ENCODE measurements around the gene PUDP.
"Not testable (repeated sequence)": the region's sequence is repeated elsewhere in the genome, so short reads cannot be mapped to it uniquely, and the experiment has no call there.

PUDP gene

DNA sequence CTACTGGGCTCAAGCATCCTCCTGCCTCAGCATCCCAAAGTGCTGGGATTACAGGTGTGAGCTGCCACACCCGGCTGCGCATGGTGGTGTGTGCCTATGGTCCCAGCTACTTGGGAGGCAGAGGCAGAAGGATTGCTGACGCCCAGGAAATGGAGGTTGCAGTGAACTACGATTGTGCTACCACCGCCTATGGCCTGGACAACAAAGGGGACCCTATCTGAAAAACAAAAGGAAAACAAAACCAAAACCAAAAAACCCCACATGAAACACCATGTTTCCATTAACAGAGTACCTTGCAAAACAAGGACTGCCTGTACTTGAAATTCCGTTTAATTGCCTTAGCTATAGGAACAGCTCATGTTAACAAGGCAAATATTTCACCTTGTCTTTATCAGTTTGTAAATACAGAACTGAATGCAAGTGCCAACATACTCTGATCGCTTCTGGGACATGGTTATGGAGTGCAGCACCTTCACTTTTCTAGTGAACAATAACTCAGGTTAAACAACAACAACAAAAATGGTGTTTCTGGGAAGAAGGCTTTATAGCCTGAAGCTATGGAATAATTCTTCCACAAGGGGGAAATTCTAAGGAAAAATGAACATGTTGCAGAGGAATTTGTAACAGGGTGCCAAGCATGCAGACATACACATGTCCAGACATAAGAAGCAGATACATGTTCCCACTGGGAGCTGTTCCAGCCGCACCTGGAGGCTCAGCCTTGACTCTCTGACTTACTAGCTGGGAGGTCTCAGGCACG lies 73.6 kb downstream of the PUDP start:
- no peak for DNase-seq (ENCODE audit: low read depth in 2 of 2)

DNA sequence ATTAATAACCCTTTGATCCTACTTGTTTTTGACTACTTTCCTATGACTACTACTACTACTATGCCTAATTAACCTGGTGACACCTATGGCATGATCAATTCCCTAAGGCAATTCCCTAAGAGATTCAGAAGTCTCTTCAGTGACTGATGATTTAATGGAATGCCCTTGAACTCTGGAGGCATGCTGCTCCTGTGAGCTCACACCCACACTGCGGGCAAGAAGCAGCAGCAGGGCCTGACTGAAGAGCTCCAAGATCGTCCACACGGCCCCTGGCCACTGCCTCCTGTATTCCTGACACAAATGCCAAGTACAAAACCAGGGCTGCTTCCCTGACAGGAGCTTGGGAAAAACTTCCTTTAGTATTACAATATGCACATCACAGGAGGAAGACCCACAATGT lies 74.6 kb downstream of the PUDP start:
- DNase-seq (ENCODE audit: low read depth in 2 of 2), result no peak

DNA sequence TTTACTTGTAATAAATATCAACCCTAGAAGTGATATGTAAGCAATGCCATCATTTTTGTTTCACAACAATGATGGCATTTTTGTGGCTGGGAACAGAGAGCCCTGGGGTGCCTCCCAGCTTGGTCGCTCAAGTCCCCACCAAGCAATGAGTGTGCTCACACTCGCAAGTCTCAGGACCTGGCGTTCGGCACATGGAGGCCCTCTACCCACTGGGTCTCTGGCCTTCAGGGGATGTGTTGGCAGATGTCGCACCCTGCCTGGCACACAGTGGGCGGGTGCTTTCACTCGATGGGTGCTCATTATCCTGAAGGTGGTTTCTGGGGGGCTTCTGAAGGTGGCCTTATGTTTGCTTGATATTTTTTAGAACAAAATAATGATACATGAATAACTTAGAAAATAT lies 75.1 kb downstream of the PUDP start:
- no peak for DNase-seq (ENCODE audit: low read depth in 2 of 2)

DNA sequence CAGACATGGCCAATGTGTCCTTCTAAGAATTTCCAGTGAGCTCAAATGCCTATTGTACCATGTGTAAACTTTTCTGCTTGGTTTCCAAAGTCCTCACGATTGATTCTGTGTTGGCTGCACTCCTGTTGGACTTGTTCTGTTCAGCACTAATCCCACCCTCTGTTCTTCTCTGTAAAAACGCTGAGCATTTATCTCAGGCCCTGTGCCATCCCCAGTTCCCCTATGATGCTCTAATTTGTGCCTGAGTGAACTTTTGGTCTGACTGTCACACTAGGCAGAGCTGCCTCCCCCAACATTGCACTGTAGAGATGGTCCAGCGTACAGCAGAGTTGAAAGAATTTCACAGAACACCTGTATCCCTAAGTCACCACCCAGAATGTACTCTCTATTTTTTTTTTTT lies 76.6 kb downstream of the PUDP start:
- no peak for DNase-seq (ENCODE audit: low read depth in 2 of 2)

DNA sequence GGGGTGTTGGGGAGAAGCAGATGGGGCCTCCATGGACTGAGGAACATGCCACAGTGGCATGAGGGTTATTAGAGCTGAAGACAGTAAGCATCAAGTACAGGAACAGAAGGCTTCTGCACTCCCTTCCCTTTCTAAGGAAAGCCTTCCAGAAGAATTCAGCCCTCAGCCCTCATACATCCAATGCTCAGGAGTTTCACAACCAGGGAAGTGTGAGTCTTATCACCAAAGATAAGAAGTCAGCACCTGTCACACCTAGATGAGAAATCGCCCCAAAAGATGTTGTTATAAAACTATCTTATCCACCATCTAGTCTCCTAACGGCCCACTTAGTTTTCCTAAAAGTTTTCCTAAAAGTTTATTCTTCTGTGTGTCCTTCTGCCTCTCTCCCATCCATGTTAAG lies 78.4 kb downstream of the PUDP start:
- DNase-seq (ENCODE audit: low read depth in 2 of 2), result no peak

DNA sequence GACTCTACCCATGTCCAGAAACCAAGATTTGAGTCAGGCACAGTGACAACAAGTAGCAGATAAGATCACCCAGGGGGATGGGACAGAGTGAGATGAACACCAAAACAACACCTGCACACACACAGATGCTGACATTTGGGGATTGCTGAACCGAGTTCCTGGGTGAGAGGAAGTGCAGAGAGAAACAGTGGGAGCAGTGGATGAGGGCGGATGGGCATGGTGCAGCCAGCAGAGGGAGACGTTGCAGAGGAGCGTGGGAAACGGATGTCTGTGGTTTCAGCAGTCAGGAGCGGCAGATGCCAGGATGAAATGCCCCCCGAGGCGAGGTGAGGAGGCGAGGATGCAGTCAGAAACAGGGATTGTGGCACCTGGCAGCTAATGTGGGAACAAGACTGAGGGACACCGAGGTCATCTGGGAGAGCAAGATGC lies 79.0 kb downstream of the PUDP start:
- DNase-seq (ENCODE audit: low read depth in 2 of 2), result no peak

DNA sequence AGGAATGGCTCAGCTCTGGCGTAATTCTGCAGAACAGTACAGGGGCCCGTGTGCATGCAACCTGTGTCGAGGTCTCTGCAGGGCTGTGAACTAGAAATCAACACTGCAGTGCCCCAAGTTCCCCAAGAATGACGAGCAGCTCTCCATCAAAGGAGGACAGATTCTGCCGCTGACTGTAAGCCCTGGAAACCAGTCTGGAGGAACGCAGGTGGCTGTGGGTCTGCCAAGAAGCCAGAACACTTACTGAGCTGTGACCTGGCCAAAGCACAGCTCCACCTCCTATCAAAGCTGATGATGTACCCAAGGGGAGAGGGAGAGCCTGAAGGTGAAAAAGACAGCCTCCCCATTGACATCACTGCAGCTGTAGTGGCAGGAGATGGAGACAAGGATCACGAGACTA lies 80.7 kb downstream of the PUDP start:
- DNase-seq (ENCODE audit: low read depth in 2 of 2), result no peak

DNA sequence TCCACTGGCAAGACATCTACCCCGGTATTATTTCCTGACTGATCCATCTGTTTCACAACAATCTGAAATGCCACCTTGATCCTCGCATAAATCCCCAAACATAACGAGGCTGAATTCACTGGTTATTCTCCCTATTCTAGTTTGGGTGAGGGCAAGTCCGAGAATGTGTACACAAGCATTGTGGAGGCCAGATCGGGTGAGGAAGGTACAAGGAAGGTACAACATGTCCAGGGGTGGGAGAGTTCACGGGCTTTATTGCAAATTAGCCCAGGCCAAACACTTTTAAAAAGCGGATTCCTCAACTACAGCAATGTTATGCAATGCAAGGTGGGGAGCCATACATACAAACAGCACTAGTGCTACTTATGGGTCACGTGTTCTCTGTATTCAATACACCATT lies 82.5 kb downstream of the PUDP start:
- no peak for DNase-seq (ENCODE audit: low read depth in 2 of 2)

DNA sequence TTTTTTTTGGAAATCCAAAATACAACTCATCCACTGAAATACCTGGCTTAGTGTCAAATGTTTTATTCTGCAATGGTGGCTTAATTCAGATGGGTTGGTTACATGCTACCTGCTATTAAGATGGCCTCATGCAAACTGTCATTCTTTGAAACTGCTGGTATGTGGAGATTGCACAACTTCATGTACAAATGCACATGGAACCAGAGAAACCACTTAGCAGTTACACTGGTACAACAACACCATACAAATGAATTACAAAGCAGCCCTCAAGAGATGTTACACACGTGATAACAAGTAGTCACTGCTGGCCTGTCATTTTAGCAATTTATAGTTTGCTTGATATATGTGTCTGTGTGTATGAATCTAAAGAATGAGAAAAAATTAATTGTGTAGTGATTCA lies 85.0 kb downstream of the PUDP start:
- no peak for DNase-seq (ENCODE audit: low read depth in 2 of 2)

DNA sequence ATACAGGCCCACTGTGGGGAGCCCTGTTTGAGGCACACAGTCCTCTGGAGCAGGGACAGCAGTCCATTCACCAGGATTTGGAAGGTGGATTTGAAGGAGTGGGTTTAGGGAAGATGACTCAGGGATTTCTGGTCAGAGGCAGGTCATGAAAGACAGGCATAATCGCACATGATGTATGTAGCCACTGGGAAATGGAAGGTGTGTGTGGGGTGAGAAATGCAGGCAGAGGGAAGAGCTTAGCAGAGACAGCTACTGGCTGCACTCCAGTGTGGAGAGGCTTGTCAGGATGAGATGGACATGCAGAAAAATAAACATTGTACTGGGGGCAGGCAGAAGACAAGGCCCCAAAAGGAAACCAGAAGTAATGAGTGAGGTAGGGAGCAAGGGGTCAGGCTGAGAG lies 85.7 kb downstream of the PUDP start:
- no peak for DNase-seq (ENCODE audit: low read depth in 2 of 2)

DNA sequence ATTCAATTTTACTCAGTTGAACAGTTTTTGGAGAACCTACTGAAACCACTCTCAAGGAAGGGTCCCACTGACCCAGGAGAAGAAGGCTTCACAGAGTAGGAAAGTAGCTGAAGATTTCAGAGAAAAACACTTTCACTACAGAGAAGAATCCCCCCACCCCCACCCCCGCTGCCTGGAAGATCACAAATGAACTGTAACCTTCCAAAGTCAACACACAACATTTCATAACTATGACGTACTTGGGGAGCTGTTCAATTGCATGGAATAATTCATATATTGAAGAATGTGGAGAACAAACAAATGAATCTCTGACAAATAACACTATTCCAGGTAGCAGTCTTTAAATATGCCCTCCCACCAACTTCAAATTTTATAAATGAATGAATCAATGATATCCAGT lies 86.5 kb downstream of the PUDP start:
- no peak for DNase-seq (ENCODE audit: low read depth in 2 of 2)

DNA sequence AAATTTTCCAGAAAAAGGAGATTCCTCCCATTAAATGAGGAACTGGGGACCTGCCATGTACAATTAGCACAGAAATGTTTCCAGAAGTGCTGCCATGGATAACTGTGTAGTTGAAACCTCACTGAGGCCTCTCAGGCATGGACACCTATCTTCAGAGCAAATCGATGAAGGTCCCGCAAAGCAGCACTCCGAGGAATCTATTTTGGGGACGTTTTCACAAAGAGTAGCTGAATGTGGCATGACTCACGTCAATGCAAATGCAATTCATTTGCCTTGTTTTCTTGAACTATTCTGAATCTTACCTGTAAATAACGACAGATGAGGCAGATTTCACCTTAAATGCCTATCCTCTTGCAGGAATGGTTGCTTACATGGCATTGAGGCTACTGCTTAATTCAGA lies 87.5 kb downstream of the PUDP start:
- no peak for DNase-seq (ENCODE audit: low read depth in 2 of 2)

DNA sequence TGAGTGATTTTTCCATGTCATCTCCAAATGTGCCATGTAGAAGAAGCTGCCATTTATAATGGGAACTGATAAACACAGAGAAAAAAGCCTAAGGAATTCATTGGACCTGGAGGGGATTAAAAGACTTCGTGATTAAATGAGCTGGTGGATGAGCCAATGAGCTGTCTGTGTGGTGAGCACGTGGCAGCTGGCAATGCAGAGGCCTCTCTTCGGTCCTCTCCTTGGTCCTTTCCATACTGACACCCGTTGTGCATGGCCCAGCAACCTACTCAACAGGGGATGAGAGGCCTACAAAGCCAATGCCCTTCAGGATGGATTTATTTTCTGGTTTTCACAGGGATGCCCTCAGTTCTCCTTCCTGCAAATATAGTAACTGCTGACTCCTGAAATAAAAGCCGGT lies 88.1 kb downstream of the PUDP start:
- DNase-seq (ENCODE audit: low read depth in 2 of 2), result no peak

DNA sequence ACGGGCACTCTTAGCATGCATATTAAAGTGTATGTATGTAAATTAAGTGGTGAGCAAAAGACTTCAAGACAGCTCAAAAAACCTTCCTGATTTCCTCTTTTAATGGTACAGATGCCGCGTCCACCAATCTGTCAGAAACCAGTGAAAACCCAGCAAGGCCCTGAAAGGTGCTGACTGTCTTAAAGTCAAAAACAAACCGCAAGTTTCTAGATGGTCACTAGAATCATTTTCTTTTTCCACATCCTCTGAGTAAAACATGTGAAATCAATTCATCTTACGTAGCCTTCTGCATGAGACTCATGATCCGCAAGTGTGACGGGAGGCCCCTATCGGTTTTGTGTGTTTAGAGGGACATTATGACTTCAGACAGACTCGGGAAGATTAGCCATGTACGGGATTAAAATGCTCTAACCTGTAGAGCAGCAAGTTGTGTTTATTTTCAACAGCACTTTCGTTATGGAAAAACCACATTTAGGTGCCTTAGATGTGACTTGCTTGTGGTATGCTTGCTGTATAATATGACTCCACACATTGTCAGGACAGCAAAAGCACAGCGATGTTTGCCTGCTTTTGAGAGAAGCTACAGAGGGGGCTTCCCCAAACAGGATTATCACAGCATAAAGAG lies 88.6 kb downstream of the PUDP start:
- DNase-seq (ENCODE audit: low read depth in 2 of 2), result no peak

DNA sequence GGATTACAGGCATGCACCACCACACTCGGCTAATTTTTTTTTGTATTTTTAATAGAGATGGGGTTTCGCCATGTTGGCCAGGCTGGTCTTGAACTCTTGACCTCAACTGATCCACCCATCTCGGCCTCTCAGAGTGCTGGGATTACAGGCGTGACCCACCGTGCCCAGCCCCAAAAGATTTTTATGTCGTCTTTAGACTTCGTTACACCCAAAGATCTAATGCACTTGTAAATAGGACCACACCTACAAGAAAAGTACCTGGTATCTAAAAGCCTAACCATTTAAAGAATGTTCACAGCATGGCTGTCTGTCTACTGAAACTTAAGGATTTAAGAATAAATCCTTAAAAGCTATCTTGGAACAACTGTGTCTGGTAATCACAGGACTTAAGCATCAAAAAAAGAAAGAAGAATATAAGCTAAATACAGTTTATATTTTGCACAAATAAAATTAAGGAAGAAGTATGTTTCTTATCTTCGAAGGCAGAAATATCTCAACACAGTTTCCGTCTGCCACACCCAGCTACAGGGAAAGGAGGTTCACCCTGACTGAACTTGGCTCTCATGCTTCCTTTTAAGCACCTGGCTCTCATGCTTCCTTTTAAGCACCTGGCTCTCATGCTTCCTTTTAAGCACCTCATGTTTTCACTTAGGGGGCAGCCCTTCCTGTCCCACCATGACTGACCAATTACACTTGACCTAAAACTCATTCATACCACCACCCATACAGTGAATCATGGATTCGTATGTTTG lies 92.4 kb downstream of the PUDP start:
- DNase-seq (ENCODE audit: low read depth in 2 of 2), result no peak

DNA sequence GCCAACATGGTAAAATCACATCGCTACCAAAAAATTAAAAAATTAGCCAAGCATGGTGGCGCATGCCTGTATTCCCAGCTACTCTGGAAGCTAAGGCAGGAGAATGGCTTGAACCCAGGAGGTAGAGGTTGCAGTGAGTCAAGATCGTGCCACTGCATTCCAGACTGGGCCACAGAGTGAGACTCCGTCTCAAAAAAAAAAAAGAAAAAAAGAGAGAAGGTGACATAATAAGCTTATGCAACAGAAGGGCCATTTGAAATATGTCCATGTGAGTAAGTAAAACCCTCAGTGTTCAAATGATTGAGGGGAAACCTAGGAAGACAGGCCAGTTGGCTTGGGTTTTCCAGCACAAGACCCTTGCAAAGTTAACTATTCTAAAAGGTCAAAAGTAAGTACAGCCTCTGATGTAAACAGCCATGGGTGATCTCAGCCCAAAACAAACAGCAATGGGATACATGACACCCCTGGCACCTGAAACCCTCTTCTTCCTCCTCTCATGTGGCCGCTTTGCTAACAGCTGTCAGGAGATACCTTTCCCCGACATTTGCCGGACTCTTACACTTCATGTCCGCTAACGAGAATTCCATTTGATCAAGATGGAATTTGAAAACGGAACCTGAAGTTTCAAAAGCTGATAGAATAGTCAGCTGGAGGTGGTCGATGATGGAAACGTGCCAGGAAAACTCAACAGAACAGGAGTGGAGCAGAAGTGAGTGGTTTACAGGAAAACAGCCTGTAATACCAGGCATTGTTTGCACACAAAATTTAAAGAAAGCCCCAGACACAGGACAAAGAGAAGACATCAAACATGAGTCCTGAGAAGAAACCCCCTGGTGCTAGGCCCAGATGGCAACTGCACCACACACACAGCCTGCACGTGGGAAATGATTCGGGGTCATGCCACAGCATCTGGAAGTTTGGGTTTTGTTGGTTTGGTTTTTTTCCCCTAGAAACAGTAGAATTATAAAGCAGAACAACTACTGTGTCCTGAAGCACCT lies 93.4 kb downstream of the PUDP start:
- DNase-seq (ENCODE audit: low read depth in 2 of 2), result no peak

DNA sequence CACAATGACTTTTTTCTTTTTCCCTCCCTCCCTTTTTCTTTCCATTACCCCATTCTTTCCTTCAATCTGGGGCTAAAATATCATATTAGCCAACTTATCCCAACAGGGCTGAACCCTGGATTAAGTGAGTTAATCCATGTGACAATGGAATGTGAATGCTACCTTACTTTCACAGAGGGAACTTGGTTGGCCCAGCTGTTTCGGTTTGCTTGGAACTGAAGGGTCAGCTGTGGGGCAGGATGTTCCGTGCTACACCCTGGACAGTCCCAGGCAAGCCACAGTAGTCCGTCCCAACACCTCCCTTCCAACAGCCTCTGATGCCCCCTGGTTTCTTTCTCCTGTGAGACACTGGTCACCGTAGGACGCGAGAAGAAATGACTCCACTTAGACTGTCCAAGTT lies 95.4 kb downstream of the PUDP start:
- DNase-seq (ENCODE audit: low read depth in 2 of 2), result no peak

DNA sequence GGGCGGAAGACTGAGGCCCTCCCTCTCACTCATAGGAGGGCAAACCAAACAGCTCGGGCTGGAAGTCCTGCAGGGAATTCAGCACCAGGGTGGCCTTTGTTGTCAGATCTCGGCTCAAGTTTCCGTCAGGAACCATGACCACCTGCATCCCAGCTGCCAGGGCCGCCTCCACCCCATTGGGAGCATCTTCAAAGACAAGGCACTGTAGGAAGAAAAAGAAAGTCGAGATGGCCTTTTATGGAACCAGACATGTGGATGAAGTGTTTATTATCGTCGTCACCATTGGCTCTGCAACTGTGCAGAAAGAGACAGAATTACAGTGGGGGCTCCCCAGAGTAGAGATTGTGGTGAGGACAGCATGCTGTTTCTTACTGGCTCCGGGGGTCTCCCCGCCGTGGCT lies 97.7 kb downstream of the PUDP start:
- no peak for DNase-seq (ENCODE audit: low read depth in 2 of 2)

DNA sequence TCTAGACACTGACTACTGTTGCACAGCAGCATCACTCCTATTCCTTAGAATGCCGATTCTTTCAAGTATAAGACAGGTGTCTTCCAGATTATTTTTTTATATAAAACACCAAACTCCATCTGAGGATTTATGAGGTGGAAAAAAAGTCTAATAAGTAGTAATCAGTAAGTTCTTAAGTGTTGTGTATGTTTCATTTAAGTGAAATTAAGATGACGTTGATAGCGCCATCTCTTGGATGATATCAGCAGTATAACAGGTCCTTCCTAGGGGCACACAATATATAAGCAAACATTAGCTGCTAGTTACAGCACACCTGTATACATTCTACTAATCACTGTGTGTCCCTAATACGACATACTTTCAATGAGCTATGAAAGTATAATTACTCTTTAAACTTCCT lies 100.0 kb downstream of the PUDP start:
- no peak for DNase-seq (ENCODE audit: low read depth in 2 of 2)

DNA sequence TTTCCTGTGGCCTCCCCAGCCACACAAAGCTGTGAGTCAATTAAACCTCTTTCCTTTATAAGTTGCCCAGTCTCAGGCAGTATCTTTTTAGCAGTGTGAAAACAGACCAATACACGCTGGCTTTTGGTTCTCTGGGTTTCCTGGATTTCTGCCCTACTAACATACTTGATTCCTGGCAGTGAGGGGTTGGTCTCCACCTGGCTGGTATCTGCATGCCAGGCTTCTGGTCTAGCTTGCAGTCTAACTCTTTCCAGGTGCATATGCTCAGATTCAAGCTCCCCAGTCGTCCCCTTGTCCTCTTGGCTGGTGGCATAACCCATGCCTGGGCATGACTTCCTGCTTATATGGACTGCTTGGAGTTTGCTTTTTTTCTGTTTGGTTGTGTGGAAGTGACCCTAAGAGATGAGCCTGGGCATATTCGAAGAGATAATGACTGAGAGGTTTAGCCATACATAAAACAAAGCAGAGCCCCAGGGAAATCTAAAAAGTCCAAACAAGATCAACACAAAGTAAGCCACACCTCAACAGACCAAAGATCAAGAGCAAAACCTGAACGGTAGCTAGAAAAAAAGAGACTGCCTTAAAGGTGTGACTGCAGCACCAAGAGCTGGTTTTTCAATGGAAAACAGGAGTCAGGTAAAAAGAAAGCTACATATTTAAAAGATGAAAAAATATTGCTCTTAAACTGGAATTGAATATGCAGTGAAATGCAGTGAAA lies 102.6 kb downstream of the PUDP start:
- no peak for DNase-seq (ENCODE audit: low read depth in 2 of 2)

DNA sequence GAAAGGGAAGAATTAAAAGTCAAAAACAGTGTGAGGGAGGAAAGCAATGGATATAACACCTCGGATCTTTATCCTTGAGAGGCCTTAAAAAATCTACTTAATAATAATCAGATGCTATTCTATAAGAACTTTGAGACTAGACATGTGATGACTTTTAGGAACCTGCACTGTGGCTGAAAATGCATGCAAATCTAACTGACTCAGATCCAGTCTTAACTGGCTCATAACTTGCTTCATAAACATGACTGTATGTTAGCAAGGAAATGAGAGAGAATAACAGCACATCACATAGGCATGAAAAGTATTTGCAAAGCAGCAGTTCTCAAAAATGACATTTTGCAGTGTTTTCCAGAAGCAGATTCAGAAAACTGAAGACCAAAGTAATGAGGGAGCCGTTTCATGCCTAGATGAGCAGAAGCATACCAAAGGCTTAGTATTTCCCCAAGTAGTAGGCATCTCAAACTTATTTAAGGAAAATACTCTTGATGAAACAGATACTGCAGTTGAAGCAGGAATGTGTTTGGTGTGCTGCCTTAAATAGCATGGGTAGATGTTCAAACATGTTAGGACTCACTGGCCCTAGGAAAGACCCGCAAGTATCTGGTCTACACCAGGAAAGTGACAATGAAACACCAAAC lies 104.0 kb downstream of the PUDP start:
- DNase-seq (ENCODE audit: low read depth in 2 of 2), result not testable (repeated sequence)

All from activated CD4-positive, alpha-beta T cell treated with anti-CD3 and anti-CD28 coated beads for 24 hours (primary cell).